ENCODE data around the gene BGLAP. TPM values are rescaled to one million over a fixed set of nuclear protein-coding genes. Genes with fewer than 3 reads are reported as not detected.

BGLAP gene
- total RNA-seq, 1 experiment from 2014 or later, result 2.4 TPM

DNA sequence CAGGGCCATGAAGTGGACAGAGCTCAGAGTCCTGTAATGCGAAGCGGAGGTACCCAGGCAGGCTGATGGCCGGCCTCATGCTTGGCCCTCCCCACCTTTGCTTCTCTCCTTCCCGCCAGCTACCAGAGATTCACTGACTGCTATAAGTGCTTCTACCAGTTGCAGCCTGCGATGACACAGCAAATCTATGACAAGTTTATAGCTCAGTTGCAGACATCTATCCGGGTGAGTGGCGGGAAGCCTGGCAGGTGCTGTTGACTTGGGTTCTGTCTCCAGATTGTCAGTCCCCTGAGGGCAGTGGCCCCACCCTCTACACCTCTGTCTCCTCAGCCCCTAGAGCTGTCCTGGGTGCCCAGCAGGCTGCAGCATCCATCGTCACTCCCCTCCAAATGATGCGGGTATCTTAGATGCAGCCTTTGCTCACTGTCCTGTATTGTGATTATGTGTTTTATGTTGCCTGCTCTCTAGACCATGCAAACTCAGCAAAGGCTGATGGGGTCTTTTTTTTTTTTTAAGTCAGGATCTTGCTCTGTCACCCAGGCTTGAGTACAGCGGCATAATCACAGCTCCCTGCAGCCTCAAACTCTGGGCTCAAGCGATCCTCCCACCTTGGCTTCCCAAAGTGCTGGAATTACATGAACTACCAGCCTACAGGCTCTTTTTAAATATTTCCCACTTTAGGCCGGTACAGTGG is 9.6 kb upstream of the BGLAP start:
- no peaks in the 10 kb centered on the region for H3K79me2 ChIP-seq (ENCODE audit: insufficient read depth, low read length)
- H2BK12ac ChIP-seq (ENCODE audit: insufficient read length, low read depth, low read length), result no peak overlapping the region
- no peaks in the 10 kb centered on the region for H4K20me1 ChIP-seq (ENCODE audit: control insufficient read depth, insufficient read depth, insufficient read length)
- Mint-ChIP-seq H3K36me3 (ENCODE audit: insufficient read depth in 1 of 3, low read depth in 3 of 3) (peaks cover 27 to 63% (median 61%) of the 10 kb centered on the region in 3 experiments; a peak in 6 of 7 replicates), H3K9me3 (no peaks in the 10 kb centered on the region), H3K27ac (peak overlapping the region in 2 of 3 experiments; percentile 23 to 78; a peak in 1 of 7 replicates), H3K27me3 (ENCODE audit: low read depth) (no peaks in the 10 kb centered on the region), H3K4me3 (no peak overlapping the region), H3K4me1 (no peaks in the 10 kb centered on the region)
- H3K18ac ChIP-seq (ENCODE audit: insufficient read length, low read depth, low read length), result no peak overlapping the region
- no peak overlapping the region for H3T11ph ChIP-seq (ENCODE audit: low read length)
- H3K14ac ChIP-seq (ENCODE audit: insufficient read depth, low read length), result no peak overlapping the region
- H2AFZ ChIP-seq (ENCODE audit: low read length), result no peak overlapping the region
- no peak overlapping the region for H3K9ac ChIP-seq (ENCODE audit: extremely low read depth, insufficient read length, low read length)
- H3K23ac ChIP-seq (ENCODE audit: insufficient read length, low read depth, low read length), result no peak overlapping the region
- H3K4ac ChIP-seq (ENCODE audit: low read depth, low read length), result no peak overlapping the region
- no peak overlapping the region for H3K27ac ChIP-seq (ENCODE audit: insufficient read length, low read depth, low read length)
- no peak overlapping the region for H2BK5ac ChIP-seq (ENCODE audit: insufficient read length, low read length)
- WGBS (ENCODE audit: extremely low coverage, insufficient read length, low lambda C conversion rate), result no CpG with 5 or more reads among the region's 12 CpGs
- no peak overlapping the region for H3K56ac ChIP-seq (ENCODE audit: insufficient read length, low read depth, low read length)
- no peak overlapping the region for H4K5ac ChIP-seq (ENCODE audit: insufficient read length, low read depth, low read length)
- H2BK120ac ChIP-seq (ENCODE audit: low read depth, low read length, poor library complexity, severe bottlenecking), result no peak overlapping the region
- no peaks in the 10 kb centered on the region for H3K9me3 ChIP-seq (ENCODE audit: control insufficient read depth, low read depth, low read length)
- H2AK5ac ChIP-seq (ENCODE audit: insufficient read length, low read length), result no peak overlapping the region
- H3K4me2 ChIP-seq (ENCODE audit: insufficient read depth, insufficient read length, low read length), result no peak overlapping the region
- H3K4me1 ChIP-seq (ENCODE audit: insufficient read depth, low read length), result no peaks in the 10 kb centered on the region
- no peak overlapping the region for H2BK15ac ChIP-seq (ENCODE audit: low read depth, low read length)
- H3K79me1 ChIP-seq (ENCODE audit: insufficient read depth, low read depth, low read length, poor library complexity, severe bottlenecking), result no peaks in the 10 kb centered on the region
- no peak overlapping the region for H2BK20ac ChIP-seq (ENCODE audit: low read depth, low read length, poor library complexity, severe bottlenecking)
- H3K23me2 ChIP-seq (ENCODE audit: insufficient read length, low read depth, low read length, poor library complexity, severe bottlenecking), result no peaks in the 10 kb centered on the region
- TF ChIP-seq, protein P1, sequence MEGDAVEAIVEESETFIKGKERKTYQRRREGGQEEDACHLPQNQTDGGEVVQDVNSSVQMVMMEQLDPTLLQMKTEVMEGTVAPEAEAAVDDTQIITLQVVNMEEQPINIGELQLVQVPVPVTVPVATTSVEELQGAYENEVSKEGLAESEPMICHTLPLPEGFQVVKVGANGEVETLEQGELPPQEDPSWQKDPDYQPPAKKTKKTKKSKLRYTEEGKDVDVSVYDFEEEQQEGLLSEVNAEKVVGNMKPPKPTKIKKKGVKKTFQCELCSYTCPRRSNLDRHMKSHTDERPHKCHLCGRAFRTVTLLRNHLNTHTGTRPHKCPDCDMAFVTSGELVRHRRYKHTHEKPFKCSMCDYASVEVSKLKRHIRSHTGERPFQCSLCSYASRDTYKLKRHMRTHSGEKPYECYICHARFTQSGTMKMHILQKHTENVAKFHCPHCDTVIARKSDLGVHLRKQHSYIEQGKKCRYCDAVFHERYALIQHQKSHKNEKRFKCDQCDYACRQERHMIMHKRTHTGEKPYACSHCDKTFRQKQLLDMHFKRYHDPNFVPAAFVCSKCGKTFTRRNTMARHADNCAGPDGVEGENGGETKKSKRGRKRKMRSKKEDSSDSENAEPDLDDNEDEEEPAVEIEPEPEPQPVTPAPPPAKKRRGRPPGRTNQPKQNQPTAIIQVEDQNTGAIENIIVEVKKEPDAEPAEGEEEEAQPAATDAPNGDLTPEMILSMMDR (conservative IDR thresholded peaks at IDR 0.05), result no peak
- H4K8ac ChIP-seq (replicated peaks; ENCODE audit: insufficient read length, low read depth, low read length), result no peak overlapping the region
- H3K27me3 ChIP-seq (ENCODE audit: insufficient read depth, low read length), result no peaks in the 10 kb centered on the region
- H4K91ac ChIP-seq (ENCODE audit: insufficient read length, low read depth, low read length), result no peak overlapping the region
- no peak for DNase-seq

Measured in H9 (cell line).